HepG2 (cell line): ENCODE measurements around the gene ERVH48-1. TPM values are rescaled to one million over a fixed set of nuclear protein-coding genes. Genes with fewer than 3 reads are reported as not detected.

ENCODE experiments used
- AGO1 ChIP-seq: fragments of 200-400 bp; formaldehyde crosslinking; IDR thresholded peaks from 2 replicates; pipeline ENCODE4 v1.6.1; 2017; ENCODE audit warnings: mild to moderate bottlenecking, low read depth, low read length, moderate library complexity; ENCODE audit not compliant: poor library complexity, severe bottlenecking
- PCBP1 ChIP-seq: fragments of 200-400 bp; formaldehyde crosslinking; IDR thresholded peaks from 2 replicates; pipeline ENCODE4 v1.6.1; 2017; ENCODE audit warnings: mild to moderate bottlenecking, low read depth, low read length, borderline replicate concordance
- REPIN1 ChIP-seq: sonication (generic); formaldehyde crosslinking; IDR thresholded peaks from 2 replicates; pipeline ENCODE4 v1.8.0; 2022; ENCODE audit warnings: missing genetic modification reagents, low read depth, mild to moderate bottlenecking, borderline replicate concordance
- SPEN ChIP-seq: sonication (generic); formaldehyde crosslinking; IDR thresholded peaks from 2 replicates; pipeline ENCODE4 v1.5.1; 2020; ENCODE audit warnings: low read depth, mild to moderate bottlenecking, missing genetic modification reagents
- ZFP90 ChIP-seq: sonication (generic); formaldehyde crosslinking; IDR thresholded peaks from 2 replicates; pipeline ENCODE4 v1.8.0; 2022; ENCODE audit warnings: missing genetic modification reagents, mild to moderate bottlenecking, inconsistent platforms, borderline replicate concordance
- ZNF160 ChIP-seq: sonication (generic); formaldehyde crosslinking; IDR thresholded peaks from 2 replicates; pipeline ENCODE4 v1.8.0; 2022; ENCODE audit warnings: mild to moderate bottlenecking, inconsistent platforms, missing genetic modification reagents
- ZNF543 ChIP-seq: sonication (generic); formaldehyde crosslinking; IDR thresholded peaks from 2 replicates; pipeline ENCODE4 v1.4.0; 2020; ENCODE audit warnings: mild to moderate bottlenecking, missing genetic modification reagents
- ZNF749 ChIP-seq: sonication (generic); formaldehyde crosslinking; IDR thresholded peaks from 2 replicates; pipeline ENCODE4 v1.8.0; 2022; ENCODE audit warnings: mild to moderate bottlenecking, missing genetic modification reagents, moderate library complexity, borderline replicate concordance
- polyA plus RNA-seq, 8 experiments: library from polyadenylated mRNA; depleted of rRNA in 3 of 8; stranded (reverse) in 7 of 8; unstranded in 1 of 8; fragments of >200 nt; fragmentation: Illumina TruSeq in 4 of 8; extraction: Trizol in 4 of 8; gene quantifications; 2 replicates each; pipeline versions ENCODE4 v1.2.1 to v1.2.3, GENCODE V29; 2011 to 2016; ENCODE audit warnings: low read depth in 4 of 8, missing spikeins in 1 of 8, mixed read lengths in 1 of 8; ENCODE audit not compliant: insufficient read depth in 1 of 8
- total RNA-seq, 5 experiments: library from RNA; depleted of rRNA; stranded (reverse); fragments of >200 nt; fragmentation: Illumina TruSeq; extraction: Trizol; gene quantifications; 2 replicates each; pipeline ENCODE4 v1.2.3, GENCODE V29; 2016; ENCODE audit warnings: low read depth in 1 of 5
- TF ChIP-seq, protein P1 (sequence below): sonication (generic); formaldehyde crosslinking; IDR thresholded peaks from one replicate; pipeline ENCODE4 v1.5.1; 2020; ENCODE audit warnings: mild to moderate bottlenecking, missing genetic modification reagents; ENCODE audit errors: not compliant biosample characterization
- TF ChIP-seq, protein P2 (sequence below): sonication (generic); formaldehyde crosslinking; IDR thresholded peaks from 2 replicates; pipeline ENCODE4 v1.5.0; 2020; ENCODE audit warnings: missing genetic modification reagents
- TF ChIP-seq, protein P3 (sequence below): sonication (generic); formaldehyde crosslinking; IDR thresholded peaks from 2 replicates; pipeline ENCODE4 v1.5.0; 2020; ENCODE audit warnings: missing genetic modification reagents

Gene ERVH48-1
- total and polyA plus RNA-seq, 2 of the 13 experiments (the other 11 are each of a cell fraction or from before 2014, with no cell fraction given), result 1.8 TPM; not detected in 1

DNA sequence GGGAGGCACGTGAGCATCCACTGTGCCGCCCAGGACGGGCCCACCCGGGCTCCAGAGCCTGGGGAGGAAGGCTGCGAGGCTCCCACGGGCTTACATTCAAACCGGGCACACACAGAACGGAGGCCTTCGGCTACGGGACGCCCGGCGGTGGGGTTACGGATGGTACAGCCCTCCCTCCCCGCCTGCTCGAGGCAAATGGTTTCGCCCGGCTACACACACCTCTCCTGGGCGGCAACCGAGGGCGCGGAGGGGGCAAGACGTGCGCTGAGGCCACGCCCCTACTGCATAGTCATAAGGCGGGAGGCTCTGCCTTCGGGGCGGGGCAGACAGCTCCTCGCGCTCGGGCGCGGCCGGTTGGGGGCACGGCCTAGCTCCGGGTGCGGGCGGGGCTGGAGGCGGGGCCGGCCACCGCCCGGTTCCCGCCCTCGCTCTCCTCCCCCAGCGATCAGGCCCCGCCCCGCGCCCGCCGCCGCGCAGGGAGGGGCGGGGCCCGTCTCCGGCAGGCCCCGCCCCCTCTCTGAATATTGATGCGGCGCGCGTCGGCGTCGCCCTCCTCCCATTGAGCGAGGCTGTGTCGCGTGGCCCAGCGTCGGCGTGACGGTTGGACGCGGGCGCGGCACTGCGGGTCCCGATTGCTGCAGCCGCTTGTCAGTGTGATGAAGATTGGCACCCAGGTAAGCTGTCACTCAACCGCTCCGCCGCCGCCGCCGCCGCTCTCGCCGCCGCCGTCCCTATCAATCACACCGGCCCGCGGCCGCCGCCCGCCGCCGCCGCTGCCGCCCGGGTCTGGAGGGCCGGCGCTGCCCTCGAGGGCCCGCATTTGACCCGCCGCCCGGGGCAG lies 48.8 kb upstream of the ERVH48-1 start, which contains the start of gene PKNOX1 (continued):
- TF ChIP-seq ZNF749 (CRISPR knock-in tag) (peak; percentile 70; the same call in 1 of the 2 replicates), PCBP1 (0 out of 2 replicates have a peak, but pooled peaks have one; percentile 33), REPIN1 (CRISPR knock-in tag) (peak; percentile 20; the same call in 1 of the 2 replicates), AGO1 (peak; percentile 77), ZNF160 (CRISPR knock-in tag) (peak; percentile 40; the same call in 1 of the 2 replicates), ZNF543 (peak; percentile 69; the same call in 1 of the 2 replicates), ZFP90 (CRISPR knock-in tag) (peak; percentile 83; the same call in 1 of the 2 replicates), SPEN (CRISPR knock-in tag) (peak; percentile 43; the same call in 1 of the 2 replicates)
- TF ChIP-seq, protein P1, sequence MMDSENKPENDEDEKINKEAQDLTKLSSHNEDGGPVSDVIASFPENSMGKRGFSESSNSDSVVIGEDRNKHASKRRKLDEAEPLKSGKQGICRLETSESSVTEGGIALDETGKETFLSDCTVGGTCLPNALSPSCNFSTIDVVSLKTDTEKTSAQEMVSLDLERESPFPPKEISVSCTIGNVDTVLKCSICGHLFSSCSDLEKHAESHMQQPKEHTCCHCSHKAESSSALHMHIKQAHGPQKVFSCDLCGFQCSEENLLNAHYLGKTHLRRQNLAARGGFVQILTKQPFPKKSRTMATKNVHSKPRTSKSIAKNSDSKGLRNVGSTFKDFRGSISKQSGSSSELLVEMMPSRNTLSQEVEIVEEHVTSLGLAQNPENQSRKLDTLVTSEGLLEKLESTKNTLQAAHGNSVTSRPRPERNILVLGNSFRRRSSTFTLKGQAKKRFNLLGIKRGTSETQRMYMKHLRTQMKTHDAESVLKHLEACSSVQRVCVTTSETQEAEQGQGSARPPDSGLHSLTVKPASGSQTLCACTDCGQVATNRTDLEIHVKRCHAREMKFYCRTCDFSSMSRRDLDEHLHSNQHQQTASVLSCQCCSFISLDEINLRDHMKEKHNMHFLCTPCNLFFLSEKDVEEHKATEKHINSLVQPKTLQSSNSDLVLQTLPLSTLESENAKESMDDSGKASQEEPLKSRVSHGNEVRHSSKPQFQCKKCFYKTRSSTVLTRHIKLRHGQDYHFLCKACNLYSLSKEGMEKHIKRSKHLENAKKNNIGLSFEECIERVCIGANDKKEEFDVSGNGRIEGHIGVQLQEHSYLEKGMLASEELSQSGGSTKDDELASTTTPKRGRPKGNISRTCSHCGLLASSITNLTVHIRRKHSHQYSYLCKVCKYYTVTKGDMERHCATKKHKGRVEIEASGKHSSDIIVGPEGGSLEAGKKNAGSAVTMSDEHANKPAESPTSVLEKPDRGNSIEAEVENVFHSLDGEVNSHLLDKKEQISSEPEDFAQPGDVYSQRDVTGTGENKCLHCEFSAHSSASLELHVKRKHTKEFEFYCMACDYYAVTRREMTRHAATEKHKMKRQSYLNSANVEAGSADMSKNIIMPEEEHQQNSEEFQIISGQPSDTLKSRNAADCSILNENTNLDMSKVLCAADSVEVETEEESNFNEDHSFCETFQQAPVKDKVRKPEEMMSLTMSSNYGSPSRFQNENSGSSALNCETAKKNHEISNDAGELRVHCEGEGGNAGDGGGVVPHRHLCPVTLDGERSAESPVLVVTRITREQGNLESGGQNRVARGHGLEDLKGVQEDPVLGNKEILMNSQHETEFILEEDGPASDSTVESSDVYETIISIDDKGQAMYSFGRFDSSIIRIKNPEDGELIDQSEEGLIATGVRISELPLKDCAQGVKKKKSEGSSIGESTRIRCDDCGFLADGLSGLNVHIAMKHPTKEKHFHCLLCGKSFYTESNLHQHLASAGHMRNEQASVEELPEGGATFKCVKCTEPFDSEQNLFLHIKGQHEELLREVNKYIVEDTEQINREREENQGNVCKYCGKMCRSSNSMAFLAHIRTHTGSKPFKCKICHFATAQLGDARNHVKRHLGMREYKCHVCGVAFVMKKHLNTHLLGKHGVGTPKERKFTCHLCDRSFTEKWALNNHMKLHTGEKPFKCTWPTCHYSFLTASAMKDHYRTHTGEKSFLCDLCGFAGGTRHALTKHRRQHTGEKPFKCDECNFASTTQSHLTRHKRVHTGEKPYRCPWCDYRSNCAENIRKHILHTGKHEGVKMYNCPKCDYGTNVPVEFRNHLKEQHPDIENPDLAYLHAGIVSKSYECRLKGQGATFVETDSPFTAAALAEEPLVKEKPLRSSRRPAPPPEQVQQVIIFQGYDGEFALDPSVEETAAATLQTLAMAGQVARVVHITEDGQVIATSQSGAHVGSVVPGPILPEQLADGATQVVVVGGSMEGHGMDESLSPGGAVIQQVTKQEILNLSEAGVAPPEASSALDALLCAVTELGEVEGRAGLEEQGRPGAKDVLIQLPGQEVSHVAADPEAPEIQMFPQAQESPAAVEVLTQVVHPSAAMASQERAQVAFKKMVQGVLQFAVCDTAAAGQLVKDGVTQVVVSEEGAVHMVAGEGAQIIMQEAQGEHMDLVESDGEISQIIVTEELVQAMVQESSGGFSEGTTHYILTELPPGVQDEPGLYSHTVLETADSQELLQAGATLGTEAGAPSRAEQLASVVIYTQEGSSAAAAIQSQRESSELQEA (CRISPR knock-in tag), result peak; percentile 88
- TF ChIP-seq, protein P2, sequence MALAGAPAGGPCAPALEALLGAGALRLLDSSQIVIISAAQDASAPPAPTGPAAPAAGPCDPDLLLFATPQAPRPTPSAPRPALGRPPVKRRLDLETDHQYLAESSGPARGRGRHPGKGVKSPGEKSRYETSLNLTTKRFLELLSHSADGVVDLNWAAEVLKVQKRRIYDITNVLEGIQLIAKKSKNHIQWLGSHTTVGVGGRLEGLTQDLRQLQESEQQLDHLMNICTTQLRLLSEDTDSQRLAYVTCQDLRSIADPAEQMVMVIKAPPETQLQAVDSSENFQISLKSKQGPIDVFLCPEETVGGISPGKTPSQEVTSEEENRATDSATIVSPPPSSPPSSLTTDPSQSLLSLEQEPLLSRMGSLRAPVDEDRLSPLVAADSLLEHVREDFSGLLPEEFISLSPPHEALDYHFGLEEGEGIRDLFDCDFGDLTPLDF, result peak; percentile 58
- TF ChIP-seq, protein P3, sequence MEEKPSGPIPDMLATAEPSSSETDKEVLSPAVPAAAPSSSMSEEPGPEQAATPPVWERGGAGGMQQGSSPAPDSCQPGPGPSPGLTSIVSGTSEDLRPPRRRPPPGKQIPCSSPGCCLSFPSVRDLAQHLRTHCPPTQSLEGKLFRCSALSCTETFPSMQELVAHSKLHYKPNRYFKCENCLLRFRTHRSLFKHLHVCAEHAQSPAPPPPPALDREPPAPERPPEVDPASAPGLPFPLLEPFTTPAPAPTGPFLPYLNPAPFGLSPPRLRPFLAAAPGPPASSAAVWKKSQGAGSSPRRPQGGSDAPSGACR (CRISPR knock-in tag), result 0 out of 2 replicates have a peak, but pooled peaks have one; percentile 41
